HCT116 (cell line): ENCODE data around the gene KYNU.

ENCODE experiments used
- ELF1 ChIP-seq: IDR thresholded peaks from 2 replicates; pipeline ENCODE4 v1.6.1; 2012; ENCODE audit warnings: low read depth, borderline replicate concordance
- POLR2A ChIP-seq: IDR thresholded peaks from 2 replicates; pipeline ENCODE4 v1.7.0; 2011; ENCODE audit warnings: borderline replicate concordance; ENCODE audit not compliant: insufficient read depth, insufficient read length; ENCODE audit errors: extremely low read depth
- REST ChIP-seq: IDR thresholded peaks from 2 replicates; pipeline ENCODE4 v1.6.1; 2012; ENCODE audit warnings: low read depth
- TCF7L2 ChIP-seq: IDR thresholded peaks from 2 replicates; pipeline ENCODE4 v1.7.0; 2011; ENCODE audit warnings: borderline replicate concordance, inconsistent platforms; ENCODE audit not compliant: insufficient read depth, insufficient read length; ENCODE audit errors: extremely low read depth
- YY1 ChIP-seq: IDR thresholded peaks from 2 replicates; pipeline ENCODE4 v1.6.1; 2011; ENCODE audit warnings: low read length, low read depth, moderate library complexity, mild to moderate bottlenecking; ENCODE audit not compliant: insufficient replicate concordance; ENCODE audit errors: extremely low read depth
- ZNF274 ChIP-seq: fragments of 200-500 bp; sonication (Bioruptor generic); IDR thresholded peaks from 2 replicates; pipeline ENCODE4 v1.6.1; 2014; ENCODE audit warnings: mild to moderate bottlenecking, low read depth, low read length, inconsistent platforms
- TF ChIP-seq, protein P1 (sequence below), 3 experiments: fragments of 200-600 bp in 1 of 3; sonication (generic) in 1 of 3; IDR thresholded peaks in 2 of 3; conservative IDR thresholded peaks in 1 of 3; 2 replicates each; pipeline ENCODE4 v1.5.1; 2012 to 2017; ENCODE audit warnings: low read depth in 2 of 3, low read length in 2 of 3, antibody characterized with exemption in 1 of 3, borderline replicate concordance in 1 of 3, control low read depth in 1 of 3, mild to moderate bottlenecking in 1 of 3, mixed read lengths in 1 of 3, mixed run types in 1 of 3, moderate library complexity in 1 of 3; ENCODE audit not compliant: insufficient read depth in 1 of 3
- TF ChIP-seq, protein P2 (sequence below): IDR thresholded peaks from 2 replicates; pipeline ENCODE4 v1.6.1; 2011; ENCODE audit warnings: mild to moderate bottlenecking, low read length, moderate library complexity; ENCODE audit not compliant: insufficient replicate concordance; ENCODE audit errors: extremely low read depth

- TF ChIP-seq, protein P1, sequence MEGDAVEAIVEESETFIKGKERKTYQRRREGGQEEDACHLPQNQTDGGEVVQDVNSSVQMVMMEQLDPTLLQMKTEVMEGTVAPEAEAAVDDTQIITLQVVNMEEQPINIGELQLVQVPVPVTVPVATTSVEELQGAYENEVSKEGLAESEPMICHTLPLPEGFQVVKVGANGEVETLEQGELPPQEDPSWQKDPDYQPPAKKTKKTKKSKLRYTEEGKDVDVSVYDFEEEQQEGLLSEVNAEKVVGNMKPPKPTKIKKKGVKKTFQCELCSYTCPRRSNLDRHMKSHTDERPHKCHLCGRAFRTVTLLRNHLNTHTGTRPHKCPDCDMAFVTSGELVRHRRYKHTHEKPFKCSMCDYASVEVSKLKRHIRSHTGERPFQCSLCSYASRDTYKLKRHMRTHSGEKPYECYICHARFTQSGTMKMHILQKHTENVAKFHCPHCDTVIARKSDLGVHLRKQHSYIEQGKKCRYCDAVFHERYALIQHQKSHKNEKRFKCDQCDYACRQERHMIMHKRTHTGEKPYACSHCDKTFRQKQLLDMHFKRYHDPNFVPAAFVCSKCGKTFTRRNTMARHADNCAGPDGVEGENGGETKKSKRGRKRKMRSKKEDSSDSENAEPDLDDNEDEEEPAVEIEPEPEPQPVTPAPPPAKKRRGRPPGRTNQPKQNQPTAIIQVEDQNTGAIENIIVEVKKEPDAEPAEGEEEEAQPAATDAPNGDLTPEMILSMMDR (IDR thresholded peaks at IDR 0.05 in 2 of 3, conservative IDR thresholded peaks at IDR 0.05 in 1 of 3; ENCODE audit: borderline replicate concordance in 1 of 3, insufficient read depth in 1 of 3, low read depth in 2 of 3, low read length in 2 of 3) = no peak
- TF ChIP-seq, protein P2, sequence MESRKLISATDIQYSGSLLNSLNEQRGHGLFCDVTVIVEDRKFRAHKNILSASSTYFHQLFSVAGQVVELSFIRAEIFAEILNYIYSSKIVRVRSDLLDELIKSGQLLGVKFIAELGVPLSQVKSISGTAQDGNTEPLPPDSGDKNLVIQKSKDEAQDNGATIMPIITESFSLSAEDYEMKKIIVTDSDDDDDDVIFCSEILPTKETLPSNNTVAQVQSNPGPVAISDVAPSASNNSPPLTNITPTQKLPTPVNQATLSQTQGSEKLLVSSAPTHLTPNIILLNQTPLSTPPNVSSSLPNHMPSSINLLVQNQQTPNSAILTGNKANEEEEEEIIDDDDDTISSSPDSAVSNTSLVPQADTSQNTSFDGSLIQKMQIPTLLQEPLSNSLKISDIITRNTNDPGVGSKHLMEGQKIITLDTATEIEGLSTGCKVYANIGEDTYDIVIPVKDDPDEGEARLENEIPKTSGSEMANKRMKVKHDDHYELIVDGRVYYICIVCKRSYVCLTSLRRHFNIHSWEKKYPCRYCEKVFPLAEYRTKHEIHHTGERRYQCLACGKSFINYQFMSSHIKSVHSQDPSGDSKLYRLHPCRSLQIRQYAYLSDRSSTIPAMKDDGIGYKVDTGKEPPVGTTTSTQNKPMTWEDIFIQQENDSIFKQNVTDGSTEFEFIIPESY = no peak
- TF ChIP-seq YY1 (no peak), ELF1 (no peak), TCF7L2 (no peak), ZNF274 (no peak), POLR2A (no peak), REST (no peak)
Measured at GRCh38 chr2:142914507-142915313, 37.2 kb downstream of the KYNU start.
